GM04504 (cell line): ENCODE data around the gene L2HGDH.
A peak's percentile ranks its signal among the peaks of the same experiment; 100 is the strongest.

Source experiments
- DNase-seq: peaks from one replicate; pipeline ENCODE4 v3.0.0-alpha.2; 2012; ENCODE audit warnings: low read depth

Gene L2HGDH

DNA sequence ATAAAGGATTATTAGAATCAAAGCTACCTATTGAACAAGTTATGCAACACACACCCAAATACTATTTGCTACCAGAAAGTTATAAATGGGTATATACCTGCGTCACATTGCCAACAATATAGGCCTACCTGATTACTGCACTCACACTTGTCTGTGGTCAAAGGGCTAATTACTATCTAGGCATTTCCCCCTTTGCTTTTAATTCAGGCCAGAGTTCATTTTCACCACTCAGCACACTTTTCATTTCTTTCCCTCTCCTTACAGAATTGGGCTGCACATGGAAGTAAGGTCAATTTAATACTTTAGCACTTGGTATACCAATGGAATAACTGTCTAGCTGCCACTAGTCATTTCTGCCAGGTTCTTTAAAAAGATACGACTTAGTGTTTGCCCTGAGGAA, 82.3 kb downstream of the L2HGDH start:
- DNase-seq = no peak

DNA sequence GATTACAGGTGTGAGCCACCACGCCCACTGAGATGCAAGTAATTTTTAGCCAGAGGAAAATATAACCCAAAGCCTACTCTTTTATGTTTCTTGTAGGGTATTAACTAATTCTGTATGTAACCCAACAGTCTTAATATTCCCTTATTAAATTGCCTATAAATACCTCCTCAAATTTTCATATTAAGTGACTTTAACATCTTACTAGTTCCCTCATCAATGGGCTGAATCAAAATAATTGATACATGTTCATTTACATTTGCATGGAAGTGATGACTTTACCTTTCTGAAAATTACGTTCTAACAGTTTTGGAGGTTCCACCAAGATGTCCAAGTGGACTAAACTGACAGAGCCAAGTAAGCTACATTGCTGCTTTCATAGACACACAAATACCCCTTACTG, 83.7 kb downstream of the L2HGDH start:
- no peak for DNase-seq

DNA sequence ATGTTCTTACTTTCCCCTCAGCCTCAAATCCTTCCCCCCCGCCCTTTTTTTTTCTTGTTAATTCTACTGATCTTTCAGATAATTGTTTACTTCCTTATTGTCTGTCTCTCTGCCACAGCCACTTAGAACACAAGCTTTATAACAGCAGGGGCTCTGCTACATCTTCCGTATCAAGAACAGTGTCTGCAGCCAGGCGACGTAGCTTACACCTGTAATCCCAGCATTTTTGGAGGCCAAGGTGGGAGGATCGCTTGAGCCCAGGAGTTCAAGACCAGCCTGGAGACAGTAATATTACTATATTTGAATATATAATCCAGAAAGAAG, 86.1 kb downstream of the L2HGDH start:
- no peak for DNase-seq

DNA sequence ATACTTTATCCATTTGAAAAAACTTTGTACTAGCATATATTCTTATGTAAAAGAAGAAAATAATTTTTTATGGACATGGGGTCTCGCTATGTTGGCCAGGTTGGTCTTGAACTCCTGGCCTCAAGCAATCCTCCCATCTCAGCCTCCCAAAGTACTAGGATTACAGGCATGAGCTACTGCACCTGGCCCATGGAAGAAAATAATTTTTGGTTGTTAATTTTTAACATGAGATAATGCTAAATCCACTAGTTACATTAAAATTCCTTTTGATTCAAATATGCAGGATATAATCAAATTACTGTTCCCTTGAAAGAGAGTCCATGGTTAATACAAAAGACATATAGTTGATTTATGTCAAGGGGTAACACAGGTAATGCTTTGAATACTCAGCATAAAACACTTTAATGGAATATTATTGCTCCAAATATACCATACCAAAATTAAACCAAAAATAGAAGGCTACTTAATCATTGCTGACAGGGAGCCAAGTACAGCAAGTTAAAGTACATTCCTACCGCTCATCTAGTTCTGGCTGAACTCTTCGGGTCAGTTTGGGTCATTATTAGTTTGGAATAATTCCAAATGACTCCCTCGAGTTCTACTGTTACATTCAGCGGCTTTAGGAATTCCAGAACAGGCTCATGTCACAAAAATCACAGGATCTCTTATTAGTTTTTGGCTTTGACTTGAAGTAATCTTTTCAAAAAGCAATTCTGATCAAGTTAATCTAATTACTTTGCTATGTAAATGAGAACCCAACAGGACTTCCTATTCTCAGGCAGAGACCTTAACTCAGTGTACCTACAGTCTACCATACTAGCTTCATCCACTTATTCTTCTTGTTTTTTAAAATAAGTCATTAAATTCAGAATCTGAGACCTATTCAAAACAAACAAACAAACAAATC, 86.7 kb downstream of the L2HGDH start:
- peak; percentile 66 for DNase-seq

DNA sequence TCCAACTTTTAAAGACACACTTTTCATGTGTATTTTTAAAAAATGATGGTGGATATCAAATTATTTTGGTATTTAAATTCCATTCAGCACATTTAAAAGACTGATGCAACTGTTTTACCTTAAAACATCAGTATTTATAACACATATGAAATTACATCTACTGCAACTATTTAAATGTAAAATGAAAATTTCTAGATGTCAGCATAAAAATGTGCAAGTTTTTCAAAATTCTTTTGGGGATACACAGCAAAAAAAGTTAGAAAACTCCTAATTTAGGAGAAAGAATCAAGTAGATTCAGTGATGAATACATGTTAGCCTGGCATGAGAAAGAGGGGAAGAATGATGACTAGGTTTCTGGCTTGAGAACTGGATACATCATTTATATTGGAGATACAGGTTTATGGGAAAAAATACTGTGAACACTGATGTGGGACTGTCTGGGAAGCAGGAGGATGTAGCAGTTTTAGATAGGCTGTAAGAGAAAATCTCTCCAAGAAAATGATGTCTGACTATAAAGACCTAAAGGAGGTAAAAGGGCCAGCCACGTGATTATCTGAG, 89.9 kb downstream of the L2HGDH start:
- DNase-seq = peak; percentile 29

DNA sequence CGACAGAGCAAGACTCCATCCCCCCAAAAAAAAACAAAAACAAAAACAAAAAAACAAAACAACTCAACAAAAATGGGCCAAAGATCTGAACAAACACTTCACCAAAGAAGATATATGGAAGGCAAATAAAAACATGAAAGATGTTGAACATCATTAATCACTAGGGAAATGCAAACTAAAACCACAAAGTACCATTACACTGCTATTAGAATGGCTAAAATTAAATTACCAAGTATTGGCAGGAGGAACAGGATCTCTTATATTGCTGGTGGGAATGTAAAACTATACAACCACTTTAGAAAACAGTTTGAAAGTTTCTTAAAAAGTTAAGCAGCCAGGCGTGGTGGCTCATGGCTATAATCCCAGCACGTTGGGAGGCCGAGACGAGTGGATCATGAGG, 93.5 kb downstream of the L2HGDH start:
- DNase-seq = no peak

DNA sequence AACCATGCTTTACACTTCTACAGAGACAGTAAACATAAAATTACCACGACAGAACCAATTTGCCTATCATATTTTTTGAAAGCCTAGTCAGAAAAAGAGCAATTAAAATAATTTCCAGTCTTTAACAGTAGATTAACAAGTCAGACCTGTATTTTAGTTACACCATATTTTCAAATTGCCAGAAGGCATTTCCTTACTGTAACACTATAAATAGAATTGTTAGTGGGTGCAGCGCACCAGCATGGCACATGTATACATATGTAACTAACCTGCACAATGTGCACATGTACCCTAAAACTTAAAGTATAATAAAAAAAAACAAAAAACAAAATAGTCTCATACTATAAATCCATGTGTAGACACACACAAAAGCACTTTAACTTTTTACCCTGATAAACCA, 96.6 kb downstream of the L2HGDH start:
- no peak for DNase-seq

DNA sequence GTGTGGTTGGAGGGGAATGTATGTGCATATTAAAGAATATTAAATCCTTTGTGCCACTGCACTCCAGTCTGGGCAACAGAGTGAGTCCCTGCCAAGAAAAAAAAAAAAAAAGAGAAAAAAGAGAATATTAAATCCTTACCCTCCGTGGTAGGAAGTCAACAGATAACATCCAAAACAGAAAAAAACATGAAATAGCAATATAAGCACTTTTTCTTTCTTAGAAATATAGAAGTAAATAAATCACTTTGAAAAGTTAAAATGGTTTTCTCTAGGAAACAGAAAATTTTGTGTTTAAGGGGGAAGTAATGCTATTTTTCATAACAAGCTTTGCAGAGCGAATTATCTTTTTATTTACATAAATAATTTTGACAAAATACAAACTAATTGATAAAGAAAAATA, 98.2 kb downstream of the L2HGDH start:
- DNase-seq = no peak

DNA sequence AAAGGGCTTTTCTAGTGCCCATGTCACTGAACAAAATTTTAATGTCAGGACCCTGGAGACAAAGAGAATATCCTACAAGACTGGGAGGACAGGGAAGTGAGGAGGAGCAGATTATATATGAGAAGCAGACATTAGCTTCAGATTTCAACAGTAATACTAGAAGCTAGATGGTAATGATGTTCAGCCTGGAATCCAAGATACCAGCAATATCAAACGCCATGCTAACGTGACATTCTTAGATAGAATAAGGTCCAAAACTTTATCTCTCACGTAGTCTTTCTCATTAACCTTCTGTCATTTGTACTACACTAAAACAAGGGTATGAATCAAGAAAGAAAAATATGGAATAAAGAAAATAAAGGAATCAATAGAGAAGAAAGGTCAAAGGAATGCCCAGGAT, 99.3 kb downstream of the L2HGDH start:
- DNase-seq = no peak

DNA sequence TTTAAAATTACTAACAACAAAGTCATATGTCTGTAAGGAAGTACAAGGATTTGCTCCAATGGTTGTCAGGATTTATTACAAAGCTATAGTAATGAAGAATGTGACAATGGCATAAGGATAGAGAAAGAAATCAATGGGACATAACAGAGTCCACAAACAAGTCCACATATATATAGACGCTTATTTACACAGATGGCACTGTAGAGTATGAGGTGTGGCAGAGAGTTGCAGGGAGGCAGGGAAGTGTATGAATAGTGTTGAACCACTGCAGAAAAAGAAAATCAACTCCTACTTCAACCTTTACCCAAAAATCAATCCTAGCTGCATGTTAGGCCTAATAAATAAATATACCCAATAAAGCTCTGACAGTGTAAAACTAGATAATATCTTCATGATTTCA, 102.0 kb downstream of the L2HGDH start:
- no peak for DNase-seq

DNA sequence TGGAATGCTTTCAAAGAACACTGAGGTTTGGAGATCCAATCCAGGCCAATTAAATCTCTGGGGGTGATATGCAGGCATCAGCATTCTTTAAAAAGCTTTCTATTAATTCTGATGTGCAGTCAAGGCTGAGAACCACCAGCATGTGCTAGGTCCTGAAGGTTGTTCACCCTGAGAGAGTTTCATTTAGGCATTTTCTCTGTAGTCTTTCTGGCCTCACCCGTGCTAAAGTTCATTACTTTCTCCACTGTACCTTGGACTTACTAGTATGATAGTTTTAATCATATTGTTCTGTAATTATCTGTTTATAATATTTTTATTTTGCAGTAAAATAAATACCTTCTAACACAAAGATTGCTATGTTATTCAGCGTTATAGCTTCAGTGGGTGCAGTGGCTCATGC, 113.5 kb downstream of the L2HGDH start:
- DNase-seq = no peak

DNA sequence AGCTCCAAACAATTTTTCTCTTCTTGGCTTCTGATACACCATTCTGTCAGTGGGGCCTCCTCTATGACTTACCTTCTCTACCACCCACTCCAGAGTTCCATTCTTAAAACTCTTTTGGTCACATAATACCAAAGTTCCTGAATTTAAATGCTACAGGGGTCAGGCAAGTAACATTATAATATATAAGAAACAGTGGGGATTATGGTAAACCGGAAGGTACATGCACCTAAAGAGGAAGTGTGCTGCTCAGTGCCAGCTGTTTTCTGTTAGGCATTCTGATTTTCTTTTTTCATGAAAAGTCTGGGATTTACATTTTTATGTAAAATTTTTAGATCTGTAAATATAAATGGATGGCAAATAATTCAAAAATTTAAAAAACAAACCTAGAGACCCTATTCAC, 120.5 kb downstream of the L2HGDH start:
- DNase-seq = no peak
